COLO668 (cell line): Measurements from ENCODE around the gene SNAPC2.
A peak's percentile ranks its signal among the peaks of the same experiment; 100 is the strongest.
"Not testable (repeated sequence)": the region's sequence is repeated elsewhere in the genome, so short reads cannot be mapped to it uniquely, and the experiment has no call there.

Experiments used
- DNase-seq: peaks from one replicate; lab custom pipeline; 2025; ENCODE audit not compliant: unreplicated experiment; lab: John Stamatoyannopoulos, UW

SNAPC2 gene

DNA sequence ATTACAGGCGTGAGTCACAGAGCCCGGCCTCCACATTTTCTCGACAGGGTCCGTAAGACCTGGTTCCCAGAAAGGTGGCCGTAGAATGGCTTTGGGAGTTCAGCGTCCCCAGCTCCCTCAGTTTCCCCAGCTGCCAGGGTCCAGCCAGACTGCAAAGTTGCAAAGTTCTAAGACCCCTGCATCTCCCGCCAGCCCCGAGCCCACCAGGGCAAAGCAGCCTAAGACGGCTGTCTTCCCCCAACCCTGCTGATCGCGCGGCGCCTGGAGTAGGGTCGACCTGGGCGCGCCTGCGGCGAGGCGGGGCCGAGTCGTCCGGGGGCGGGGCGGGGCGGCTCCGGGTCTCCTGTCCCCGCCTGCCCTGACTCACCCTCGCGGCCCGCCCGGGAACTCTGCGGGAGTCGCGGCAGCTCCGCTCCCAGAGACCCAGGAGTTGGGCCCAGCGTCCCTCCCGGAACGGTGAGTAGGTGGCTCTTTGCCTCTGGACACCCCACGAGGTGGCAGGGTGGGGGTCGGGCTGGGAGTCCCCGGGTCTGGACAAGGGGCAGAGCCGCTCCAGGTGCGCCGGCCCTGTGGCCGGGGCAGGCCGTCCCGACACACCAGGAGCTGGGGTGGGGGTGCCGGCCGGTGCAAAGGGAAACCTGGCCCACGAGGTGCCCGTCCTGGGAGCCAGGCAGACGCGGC, 31.9 kb upstream of the SNAPC2 start, which contains the start of gene LRRC8E:
Gene LRRC8E (plus strand): TSS at position 366 of the 681 bp plus-strand sequence. CDS start 7,094 bp downstream, outside the sequence.
- DNase-seq: peak; percentile 61

DNA sequence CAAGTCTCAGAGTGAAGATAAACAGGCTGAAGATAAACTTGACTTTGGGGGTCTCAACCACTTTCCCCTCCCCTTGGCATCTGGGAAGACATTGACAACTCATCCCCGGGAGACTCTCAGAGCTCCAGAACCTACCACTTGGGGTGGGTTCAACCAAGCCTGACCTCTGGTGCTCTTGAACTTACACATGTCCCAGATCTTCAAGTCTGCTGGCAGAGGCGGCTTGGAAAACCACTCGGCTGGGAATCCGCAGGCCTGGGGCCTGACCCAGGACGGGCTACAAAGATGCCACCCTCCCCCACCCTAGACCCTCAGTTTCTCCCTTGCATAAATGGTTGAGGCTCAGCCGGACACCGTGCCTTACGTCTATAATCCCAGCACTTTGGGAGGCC, 31.3 kb upstream of the SNAPC2 start:
- DNase-seq: no peak

DNA sequence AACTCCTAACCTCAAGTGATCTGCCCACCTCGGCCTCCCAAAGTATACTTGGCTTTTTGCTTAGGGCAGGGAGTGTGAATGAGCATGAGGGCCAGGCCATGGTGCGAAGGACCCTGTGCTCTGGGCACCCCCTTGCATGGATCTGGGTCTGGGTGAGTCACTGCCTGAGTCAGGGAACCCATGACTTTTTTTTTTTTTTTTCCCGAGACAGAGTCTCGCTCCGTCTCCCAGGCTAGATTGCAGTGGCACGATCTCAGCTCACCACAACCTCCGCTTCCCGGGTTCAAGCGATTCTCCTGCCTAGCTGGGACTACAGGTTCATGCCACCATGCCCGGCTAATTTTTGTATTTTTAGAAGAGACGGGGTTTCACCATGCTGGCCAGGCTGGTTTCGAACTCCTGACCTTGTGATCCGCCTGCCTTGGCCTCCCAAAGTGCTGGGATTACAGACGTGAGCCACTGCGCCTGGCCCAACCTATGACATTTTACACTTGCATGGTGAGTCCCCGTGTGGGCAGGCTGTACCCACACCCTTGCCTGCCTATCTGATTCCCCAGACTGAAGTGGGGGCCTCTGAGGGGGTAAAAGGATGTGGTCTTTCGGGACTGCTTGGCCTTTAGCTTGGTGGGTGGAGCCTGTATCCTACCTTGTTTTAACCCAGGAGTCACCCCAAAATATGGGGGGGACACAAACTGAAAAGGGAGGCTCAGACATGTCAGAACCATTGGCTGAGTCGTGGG, 26.6 kb upstream of the SNAPC2 start:
- not testable (repeated sequence) for DNase-seq

DNA sequence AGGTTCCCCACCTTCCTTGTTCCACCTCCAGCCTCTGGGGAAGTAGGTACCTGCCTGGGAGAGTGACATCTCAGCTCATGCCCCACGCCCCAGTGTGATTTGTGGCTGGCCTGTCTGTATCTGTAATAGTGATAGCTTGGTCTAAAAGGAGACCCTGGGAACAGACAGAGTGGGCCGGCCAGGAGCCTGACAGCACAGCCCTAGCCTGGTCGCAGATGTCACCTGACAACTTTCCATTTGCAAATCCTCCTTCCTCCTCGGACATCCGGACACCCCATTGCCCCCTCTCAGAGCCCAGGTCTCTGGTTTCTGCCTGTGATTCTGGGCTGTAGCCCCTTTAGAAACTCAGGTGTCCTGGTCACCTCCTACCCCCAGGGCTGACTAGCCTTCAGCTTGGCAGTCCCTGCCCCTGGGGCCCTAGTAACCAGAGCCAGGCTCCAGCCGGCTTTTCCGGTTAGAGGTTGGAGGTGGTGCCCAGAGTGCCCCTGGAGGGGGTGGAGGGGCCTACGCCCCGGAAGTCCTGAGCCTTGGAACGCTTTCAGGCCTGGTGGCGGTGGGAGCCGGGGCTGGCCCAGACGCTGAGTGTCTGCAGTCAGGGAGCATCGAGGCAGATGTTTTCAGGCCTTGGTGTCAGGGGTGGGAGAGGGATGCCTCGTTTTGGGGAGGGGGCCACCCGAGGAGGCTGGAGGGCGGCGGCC, 25.4 kb upstream of the SNAPC2 start:
- peak; percentile 67 for DNase-seq

DNA sequence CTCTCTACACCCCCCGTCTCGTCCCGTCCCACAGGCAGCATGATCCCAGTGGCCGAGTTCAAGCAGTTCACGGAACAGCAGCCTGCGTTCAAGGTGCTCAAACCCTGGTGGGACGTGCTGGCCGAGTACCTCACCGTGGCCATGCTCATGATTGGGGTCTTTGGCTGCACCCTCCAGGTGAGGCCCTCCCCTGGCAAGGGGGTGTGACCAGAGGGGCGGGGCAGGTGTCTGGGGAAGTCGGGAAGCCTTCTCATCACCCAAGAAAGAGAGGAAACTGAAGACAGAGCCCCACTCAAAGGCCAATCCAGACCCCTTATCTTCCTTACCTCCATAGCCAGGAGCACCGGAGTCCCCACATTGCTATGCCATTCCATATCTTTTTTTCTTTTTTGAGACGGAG, 24.6 kb upstream of the SNAPC2 start:
- no peak for DNase-seq

DNA sequence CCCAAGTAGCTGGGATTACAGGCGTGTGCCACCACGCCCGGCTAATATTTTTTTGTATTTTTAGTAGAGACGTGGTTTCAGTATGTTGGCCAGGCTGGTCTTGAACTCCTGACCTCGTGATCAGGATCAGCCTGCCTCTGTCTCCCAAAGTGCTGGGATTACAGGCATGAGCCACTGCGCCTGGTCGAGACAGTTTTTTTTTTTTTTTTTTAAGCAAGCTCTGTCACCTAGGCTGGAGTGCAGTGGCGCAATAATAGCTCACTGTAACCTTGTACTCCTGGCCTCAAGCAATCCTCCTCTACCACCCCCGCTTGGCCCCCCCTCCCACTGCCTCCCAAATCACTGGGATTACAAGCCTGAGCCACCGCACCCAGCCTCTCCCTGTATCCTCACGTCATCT, 22.8 kb upstream of the SNAPC2 start:
- DNase-seq: no peak

DNA sequence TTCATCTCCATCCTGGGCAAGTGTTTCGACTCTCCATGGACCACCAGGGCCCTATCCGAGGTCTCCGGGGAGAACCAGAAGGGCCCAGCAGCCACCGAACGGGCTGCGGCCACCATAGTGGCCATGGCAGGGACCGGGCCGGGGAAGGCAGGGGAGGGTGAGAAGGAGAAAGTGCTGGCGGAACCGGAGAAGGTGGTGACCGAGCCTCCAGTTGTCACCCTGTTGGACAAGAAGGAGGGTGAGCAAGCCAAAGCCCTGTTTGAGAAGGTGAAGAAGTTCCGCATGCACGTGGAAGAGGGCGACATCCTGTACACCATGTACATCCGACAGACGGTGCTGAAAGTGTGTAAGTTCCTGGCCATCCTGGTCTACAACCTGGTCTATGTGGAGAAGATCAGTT, 21.2 kb upstream of the SNAPC2 start:
- no peak for DNase-seq

DNA sequence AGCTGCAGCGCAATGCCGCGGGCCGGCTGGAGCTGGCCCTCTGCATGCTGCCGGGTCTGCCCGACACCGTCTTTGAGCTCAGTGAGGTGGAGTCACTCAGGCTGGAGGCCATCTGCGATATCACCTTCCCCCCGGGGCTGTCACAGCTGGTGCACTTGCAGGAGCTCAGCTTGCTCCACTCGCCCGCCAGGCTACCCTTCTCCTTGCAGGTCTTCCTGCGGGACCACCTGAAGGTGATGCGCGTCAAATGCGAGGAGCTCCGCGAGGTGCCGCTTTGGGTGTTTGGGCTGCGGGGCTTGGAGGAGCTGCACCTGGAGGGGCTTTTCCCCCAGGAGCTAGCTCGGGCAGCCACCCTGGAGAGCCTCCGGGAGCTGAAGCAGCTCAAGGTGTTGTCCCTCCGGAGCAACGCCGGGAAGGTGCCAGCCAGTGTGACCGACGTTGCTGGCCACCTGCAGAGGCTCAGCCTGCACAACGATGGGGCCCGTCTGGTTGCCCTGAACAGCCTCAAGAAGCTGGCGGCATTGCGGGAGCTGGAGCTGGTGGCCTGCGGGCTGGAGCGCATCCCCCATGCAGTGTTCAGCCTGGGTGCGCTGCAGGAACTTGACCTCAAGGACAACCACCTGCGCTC, 20.3 kb upstream of the SNAPC2 start:
- DNase-seq: no peak

DNA sequence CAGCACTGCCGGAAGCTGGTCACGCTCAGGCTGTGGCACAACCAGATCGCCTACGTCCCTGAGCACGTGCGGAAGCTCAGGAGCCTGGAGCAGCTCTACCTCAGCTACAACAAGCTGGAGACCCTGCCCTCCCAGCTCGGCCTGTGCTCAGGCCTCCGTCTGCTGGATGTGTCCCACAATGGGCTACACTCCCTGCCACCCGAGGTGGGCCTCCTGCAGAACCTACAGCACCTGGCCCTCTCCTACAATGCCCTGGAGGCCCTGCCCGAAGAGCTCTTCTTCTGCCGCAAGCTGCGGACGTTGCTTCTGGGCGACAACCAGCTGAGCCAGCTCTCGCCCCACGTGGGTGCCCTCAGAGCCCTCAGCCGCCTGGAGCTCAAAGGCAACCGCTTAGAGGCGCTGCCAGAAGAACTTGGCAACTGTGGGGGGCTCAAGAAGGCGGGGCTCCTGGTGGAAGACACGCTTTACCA, 19.7 kb upstream of the SNAPC2 start:
- DNase-seq: no peak

DNA sequence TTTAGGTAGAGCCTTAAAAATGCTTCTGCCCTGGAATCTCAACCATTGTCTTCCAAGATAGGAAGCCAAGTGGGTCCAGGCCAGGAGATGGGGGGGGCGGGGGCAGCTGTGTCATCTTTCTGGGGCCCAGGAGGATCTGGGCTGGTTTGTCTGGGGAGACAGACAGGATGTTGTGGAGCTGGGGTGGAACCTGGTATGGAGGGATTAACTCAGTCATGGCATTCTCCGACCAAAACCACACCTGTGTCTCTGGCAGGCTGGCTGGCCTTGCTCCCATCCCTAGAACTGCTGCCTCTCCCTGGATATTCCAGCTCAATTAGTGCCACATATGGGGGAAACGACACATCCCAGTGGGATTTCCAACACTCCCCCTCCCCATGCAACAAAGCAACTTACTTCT, 19.2 kb upstream of the SNAPC2 start:
- no peak for DNase-seq

DNA sequence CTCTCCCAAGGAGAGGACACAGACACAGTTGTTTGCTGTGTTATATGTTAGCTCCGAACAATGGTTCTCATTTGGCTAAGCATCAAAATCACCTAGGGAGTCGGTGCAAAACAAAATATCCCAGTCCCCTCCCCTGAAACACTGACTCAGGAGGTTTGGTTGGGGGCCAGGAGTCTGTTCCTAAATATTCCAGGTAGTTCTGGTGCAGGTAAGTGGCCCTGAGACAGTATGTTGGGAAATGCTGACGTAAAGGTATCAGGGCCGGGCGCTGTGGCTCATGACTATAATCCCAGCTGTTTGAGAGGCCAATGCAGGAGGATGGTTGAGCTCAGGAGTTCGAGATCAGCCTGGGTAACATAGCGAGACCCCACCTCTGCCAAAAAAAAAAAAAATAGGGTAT, 18.8 kb upstream of the SNAPC2 start:
- no peak for DNase-seq

DNA sequence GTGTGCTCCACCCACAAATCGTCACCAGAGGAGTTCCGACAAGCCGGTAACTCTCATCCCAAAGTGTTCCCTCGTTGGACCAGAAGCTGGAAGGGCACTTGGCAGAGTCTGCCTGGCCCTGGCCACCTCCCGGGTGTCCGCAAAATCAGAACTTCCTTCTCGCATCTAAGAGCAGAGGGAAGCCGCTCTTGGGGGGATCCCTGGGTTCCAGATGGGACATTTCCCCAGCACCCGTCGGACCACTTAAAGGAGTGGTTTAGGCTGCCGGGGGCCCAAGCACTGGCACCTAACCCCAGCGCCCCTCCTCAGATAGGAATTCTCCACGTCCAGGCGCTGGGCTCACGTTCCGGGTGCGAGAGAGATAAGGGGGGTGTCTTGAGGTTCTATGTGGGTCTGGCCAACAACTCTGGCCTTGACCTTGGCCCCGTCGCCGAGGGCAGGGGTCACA, 17.3 kb upstream of the SNAPC2 start:
- no peak for DNase-seq

DNA sequence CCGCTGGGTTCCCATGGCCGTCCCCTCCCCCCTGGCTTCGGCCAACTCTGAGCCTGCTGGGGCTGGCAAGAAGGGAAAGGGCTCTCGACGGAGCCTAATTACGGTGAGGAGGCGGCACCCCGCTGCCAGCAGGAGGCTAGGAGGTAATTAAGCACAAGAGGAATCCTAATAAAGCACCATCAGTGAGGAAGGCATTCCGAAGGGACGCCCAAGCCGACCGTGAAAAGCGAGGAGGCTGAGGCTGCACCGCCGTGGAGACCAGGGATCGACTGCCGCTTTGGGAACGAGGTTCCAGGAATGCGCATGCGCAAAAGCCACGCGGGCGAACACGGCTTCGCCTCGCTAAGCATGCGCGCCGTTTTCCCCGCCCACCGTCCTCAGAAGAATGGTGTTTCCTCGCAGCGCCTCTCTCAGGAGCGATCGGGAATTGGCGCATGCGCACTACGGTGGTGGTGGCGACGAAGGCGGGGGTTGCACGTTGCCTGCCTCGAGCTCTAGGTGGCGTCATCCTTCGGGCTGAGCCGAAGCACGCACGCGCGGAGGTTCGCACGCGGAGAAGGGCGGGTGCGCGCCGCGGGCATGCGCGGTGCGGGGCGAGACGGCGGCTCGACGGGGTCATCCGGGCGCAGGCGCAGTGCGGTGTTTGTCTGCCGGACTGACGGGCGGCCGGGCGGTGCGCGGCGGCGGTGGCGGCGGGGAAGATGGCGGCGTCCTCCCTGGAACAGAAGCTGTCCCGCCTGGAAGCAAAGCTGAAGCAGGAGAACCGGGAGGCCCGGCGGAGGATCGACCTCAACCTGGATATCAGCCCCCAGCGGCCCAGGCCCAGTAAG, 16.7 kb upstream of the SNAPC2 start, which contains the start of gene MAP2K7:
Gene MAP2K7 (plus strand): TSS at position 634 of the 830 bp plus-strand sequence. CDS start 68 bp downstream, at position 702.
- DNase-seq: peak; percentile 99

DNA sequence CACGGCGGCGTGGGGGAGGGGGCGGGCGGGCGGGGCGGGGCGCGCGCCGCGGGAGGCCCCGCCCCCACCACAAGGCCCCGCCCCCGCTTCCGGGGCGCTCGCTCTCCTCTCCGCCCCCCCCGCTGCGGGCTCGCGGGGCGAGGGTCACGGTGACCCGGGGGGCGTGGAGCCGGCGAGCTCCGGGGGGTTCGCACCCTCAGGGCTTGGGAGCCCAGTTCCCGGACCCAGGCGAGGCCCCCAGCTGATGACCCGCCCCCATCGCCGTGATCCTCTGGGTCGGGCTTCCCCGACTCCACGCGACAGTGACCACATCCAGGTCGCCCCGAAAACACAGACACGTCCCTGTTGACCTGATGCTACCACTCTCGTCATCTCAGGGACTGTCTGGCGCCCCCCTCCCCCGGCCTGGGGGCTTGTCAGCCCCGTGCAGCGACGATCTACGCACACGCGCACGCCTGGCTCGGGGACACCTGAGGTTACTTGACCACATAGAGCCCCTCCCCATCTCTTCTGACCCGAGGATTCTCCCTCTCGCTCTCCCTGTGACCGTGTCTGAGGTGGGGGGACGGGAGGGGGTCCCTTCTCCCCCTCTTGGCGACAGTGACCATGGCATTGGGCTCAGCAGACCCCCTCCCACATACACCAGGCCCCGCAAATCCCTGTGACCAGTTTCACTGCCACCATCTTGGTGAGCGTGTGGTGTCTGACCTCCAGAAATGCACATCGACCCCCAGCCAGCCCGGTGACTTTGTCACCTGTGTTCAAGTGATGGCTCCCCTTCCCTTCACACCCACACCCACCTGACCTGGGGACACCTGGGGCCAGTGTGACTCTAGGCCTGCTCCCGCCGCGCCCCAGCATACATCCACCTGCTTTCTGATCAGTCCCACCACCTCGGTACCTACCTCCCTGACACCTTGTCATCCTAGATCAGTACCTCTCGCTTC, 15.8 kb upstream of the SNAPC2 start:
- DNase-seq: peak; percentile 71

DNA sequence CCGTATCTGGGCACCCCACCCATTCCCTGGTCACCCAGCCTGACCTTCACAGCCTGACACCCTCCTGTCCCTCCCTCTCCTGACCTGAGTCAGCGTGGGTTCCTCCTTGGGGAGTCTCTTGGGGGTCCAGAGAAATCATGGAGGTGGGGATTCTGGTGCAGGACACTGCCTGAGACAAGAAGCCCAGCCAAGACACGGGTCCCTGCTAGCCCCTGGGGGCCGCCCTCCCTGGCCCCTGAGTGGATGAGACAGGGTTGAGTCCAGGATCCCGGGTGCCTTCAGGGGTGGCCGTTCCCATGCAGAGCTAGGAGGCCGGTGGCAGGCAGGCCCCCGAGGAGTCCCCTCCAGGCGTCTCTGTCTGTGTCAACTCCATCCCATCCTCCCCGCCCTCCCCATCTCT, 14.9 kb upstream of the SNAPC2 start:
- DNase-seq: no peak

DNA sequence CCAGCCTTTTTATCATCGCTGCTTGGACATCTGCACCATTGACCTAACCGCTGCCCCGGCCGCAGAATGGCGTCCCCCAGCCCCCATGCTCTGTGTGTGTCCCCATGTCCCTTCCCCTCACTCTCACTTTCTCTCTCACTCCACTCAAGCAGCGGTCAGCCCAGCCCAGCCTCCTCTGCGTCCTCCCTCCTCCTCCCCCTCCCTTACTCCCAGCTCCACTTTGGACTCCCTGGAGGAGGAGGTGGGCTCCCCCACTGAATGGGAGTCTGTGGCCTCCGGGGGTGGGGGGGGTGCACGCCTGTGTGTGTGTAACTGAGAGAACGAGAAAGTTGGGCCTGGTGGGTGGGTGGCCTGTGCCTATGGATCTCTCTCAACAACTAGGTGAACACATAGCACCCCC, 14.3 kb upstream of the SNAPC2 start:
- DNase-seq: no peak

DNA sequence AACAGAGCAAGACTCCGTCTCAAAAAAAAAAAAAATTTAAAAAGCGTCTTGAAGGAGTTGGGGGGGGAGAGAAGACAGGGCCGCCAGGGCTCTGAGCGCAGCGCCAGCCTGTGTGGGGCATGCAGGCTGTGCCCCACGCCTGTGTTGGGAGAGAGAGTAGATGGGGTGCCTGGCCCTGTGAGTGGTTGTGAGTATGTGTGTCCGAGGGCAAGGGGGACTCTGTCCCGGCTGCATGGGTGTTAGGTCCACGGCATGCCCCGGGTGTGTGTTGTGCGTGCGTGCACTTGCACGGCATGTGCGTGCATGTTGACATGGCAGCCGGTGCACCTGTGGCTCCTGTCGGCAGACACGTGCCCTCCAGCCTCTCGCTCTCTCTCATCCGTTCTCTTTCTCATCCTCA, 13.0 kb upstream of the SNAPC2 start:
- no peak for DNase-seq

DNA sequence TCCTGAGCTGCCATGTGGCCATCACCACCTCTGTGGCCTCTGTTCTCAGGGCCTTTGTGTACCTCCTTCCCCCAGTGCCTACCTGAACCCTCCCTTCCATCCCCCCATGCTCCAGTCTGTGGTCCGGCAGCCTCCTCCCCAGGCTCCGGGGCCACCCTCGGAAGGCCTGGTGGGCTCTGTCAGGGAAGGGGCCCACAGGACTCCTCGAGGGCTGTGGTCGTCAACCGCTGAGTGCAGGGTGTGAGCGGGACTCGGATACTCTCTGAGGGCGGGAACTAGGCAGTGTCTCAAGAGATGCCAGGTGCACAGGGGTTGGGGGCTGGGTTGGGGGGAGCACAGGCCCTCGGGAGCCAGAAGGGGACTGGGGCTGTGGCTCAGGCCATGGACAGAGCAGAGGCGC, 12.6 kb upstream of the SNAPC2 start:
- no peak for DNase-seq

DNA sequence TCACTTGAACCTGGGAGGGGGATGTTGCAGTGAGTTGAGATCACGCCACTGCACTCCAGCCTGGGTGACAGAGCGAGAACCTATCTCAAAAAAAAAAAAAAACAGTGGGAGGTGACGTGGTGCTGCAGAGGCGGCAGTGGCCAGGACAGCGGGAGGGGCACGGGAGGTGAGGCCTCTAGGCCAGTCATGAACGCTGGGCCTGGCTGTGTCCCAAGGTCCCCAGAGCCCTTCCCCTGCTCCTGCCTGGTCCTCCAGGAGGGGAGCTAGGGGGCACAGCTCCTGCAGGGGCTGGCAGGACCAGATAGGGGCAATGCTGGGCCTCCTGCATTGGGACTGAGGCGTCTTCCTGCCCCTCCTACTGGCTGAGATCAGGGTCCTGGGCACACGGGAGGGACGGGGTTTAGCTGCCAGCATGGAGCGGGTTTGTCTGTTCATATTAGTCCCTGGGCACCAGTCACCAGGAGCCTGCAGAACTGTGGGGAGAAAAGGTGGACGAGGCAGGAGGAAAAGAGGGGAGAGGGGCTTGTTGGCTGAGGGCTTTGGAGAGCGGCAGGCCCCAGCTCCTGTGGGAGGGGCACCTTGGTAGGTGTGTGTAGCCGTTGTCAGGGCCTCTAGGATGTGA, 11.9 kb upstream of the SNAPC2 start:
- no peak for DNase-seq
